ENCODE measurements around the gene MIF.

Gene MIF

DNA sequence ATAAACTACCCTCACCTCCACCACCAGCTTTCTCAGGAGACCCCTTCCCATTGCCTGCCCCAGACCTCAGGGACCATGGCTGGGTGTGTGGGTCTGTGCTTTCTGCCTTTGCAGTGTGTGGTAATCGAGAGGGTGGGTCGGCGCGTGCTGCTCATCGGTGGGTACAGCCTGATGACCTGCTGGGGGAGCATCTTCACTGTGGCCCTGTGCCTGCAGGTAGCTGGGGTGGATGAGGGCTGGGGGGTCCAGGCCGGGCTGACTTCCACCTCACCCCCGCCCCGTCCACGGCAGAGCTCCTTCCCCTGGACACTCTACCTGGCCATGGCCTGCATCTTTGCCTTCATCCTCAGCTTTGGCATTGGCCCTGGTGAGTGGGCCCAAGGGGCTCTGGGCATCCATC lies 10.5 kb upstream of the MIF start:
- Histone ChIP-seq H3K9me3 (ENCODE audit: control insufficient read depth, insufficient read depth, low read length) (no peaks in the 10 kb centered on the region), H3K4me3 (ENCODE audit: low read depth, low read length) (no peak overlapping the region), H3K4me1 (ENCODE audit: control insufficient read depth, insufficient read depth, low read length) (no peaks in the 10 kb centered on the region), H3K27me3 (ENCODE audit: control insufficient read depth, insufficient read depth, low read length) (no peaks in the 10 kb centered on the region), H3K36me3 (ENCODE audit: control insufficient read depth, insufficient read depth, low read length) (peaks cover 4% of the 10 kb centered on the region), H3K9ac (ENCODE audit: low read depth, low read length) (no peak overlapping the region)

DNA sequence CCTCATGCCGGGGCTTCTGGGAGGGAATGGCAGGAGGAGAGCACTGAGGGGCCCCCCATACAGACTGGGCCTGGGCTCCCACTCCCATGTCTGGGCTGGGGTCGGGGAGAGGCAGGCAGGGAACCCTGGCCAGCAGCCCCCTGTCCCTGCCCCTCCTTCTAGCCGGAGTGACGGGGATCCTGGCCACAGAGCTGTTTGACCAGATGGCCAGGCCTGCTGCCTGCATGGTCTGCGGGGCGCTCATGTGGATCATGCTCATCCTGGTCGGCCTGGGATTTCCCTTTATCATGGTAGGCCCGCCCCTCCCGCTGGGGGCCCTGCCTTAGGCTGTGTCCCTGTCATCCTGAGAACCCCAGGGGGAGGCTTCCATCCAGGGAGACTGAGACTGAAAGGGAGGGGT lies 10.0 kb upstream of the MIF start:
- H3K4me3 ChIP-seq (ENCODE audit: low read depth, low read length): no peak overlapping the region

DNA sequence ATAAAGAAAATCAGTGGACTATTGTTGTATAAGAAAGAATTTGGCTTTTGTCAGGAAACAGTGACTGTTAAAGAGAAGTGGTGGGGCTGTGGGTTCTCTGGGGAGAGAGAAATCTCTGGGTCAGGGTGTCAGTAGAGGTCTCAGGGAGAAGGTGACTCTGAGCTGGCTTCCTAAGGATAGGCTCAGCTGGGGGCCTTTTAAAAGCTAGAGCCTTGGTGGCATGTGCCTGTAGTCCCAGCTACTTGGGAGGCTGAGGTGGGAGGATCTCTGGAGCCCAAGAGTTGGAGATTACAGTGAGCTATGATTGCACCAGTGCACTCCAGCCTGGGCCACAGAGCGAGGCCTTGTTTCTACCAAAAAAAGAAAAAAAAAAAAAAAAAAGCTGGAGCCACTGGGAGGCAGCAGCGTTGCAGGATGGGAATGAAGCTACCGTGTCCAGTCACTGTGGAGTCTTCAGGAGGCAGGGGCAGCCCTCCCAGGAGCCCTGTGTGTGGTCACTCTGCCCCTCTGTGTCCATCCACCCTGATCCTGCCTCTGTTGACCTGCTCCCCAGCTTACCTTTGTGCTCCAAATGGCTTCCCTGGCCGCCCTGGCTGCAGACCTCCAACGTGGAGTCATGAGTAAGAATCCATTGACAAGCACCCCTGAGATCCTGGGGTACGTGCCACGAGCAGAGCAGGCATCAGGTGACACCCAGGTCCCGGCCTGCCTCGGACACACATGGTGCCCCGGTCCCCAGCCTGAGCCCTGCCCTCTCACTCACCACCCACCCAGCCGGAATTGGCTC lies 5.4 kb upstream of the MIF start:
- Histone ChIP-seq H3K4me1 (ENCODE audit: control insufficient read depth, insufficient read depth, low read length) (peaks cover 7% of the 10 kb centered on the region), H3K9ac (ENCODE audit: low read depth, low read length) (peak overlapping the region; percentile 24), H3K9me3 (ENCODE audit: control insufficient read depth, insufficient read depth, low read length) (peaks cover 5% of the 10 kb centered on the region), H3K27me3 (ENCODE audit: control insufficient read depth, insufficient read depth, low read length) (no peaks in the 10 kb centered on the region), H3K4me3 (ENCODE audit: low read depth, low read length) (no peak overlapping the region), H3K36me3 (ENCODE audit: control insufficient read depth, insufficient read depth, low read length) (peaks cover 2% of the 10 kb centered on the region)

More for the DNA sequence above, 10.0 kb upstream of the MIF start:
- no peak overlapping the region for H3K9ac ChIP-seq (ENCODE audit: low read depth, low read length)
- no peaks in the 10 kb centered on the region for H3K27me3 ChIP-seq (ENCODE audit: control insufficient read depth, insufficient read depth, low read length)
- H3K9me3 ChIP-seq (ENCODE audit: control insufficient read depth, insufficient read depth, low read length): no peaks in the 10 kb centered on the region
- peaks cover 4% of the 10 kb centered on the region for H3K36me3 ChIP-seq (ENCODE audit: control insufficient read depth, insufficient read depth, low read length)
- H3K4me1 ChIP-seq (ENCODE audit: control insufficient read depth, insufficient read depth, low read length): no peaks in the 10 kb centered on the region

DNA sequence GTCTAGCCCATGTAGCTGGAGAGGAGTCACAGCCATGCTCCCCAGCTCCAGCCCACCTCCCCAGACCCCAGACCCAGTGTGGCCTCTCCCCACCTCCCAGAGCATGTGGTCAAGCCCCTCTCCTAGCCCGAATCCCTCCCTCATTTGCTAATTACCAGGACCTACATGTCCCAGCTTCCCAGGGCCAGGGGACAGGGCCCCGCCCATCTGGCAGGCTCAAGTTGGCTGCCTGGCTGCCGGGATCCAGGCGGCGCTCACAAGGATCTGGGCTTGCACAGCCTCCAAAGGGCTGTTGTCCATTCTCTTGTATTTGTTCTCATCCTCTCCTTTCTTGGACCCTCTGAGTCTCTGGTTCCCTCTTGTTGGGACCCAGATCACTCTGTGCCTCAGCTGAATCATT lies 4.6 kb upstream of the MIF start:
- Histone ChIP-seq H3K9ac (ENCODE audit: low read depth, low read length) (no peak overlapping the region), H3K9me3 (ENCODE audit: control insufficient read depth, insufficient read depth, low read length) (peaks cover 5% of the 10 kb centered on the region), H3K27me3 (ENCODE audit: control insufficient read depth, insufficient read depth, low read length) (no peaks in the 10 kb centered on the region), H3K4me3 (ENCODE audit: low read depth, low read length) (no peak overlapping the region), H3K36me3 (ENCODE audit: control insufficient read depth, insufficient read depth, low read length) (peaks cover 2% of the 10 kb centered on the region), H3K4me1 (ENCODE audit: control insufficient read depth, insufficient read depth, low read length) (peaks cover 7% of the 10 kb centered on the region)

DNA sequence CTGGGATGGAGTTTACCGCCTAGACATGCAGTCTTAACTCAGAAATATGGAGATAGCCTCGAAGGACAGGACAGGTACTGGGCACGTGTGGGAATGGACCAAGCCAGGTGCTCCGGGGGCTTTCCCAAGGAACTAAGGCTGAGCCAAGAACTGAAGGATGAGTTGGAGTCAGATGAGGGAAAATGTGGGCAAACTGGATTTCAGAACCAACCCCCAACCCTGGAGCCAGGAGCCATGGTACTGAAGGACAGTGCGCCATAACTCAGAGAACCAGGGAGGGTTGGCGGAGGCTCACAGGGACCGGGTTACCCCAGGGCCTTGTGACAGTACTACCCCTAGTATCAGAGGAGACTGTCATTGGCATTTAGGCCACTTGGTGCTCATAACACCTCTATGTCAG lies 2.5 kb upstream of the MIF start:
- peaks cover 11% of the 10 kb centered on the region for H3K4me1 ChIP-seq (ENCODE audit: control insufficient read depth, insufficient read depth, low read length)
- H3K36me3 ChIP-seq (ENCODE audit: control insufficient read depth, insufficient read depth, low read length): peaks cover 18% of the 10 kb centered on the region
- no peaks in the 10 kb centered on the region for H3K27me3 ChIP-seq (ENCODE audit: control insufficient read depth, insufficient read depth, low read length)
- H3K9ac ChIP-seq (ENCODE audit: low read depth, low read length): no peak overlapping the region
- peaks cover 5% of the 10 kb centered on the region for H3K9me3 ChIP-seq (ENCODE audit: control insufficient read depth, insufficient read depth, low read length)
- H3K4me3 ChIP-seq (ENCODE audit: low read depth, low read length): no peak overlapping the region

DNA sequence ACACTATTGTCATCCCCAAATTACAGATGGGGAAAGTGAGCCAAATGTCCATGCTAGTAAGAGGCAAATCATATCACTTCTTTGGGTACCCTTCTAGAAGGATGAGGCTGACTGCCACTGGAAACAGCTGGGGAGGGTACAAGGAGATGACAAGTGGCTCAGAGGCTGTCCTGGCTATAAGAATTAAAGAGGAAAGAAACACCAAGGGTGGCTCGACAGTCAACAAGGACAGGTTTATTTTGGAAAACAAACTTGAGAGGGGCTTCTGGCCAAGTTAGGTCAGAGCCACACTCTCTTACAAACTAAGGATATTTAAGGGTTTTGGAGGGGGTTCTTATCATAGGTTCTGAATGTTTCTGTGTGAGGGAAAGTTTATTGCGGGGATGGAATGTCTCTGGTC lies 2.1 kb upstream of the MIF start:
- H3K9me3 ChIP-seq (ENCODE audit: control insufficient read depth, insufficient read depth, low read length): peaks cover 5% of the 10 kb centered on the region
- peaks cover 22% of the 10 kb centered on the region for H3K36me3 ChIP-seq (ENCODE audit: control insufficient read depth, insufficient read depth, low read length)
- H3K4me3 ChIP-seq (ENCODE audit: low read depth, low read length): no peak overlapping the region
- no peak overlapping the region for H3K9ac ChIP-seq (ENCODE audit: low read depth, low read length)
- H3K4me1 ChIP-seq (ENCODE audit: control insufficient read depth, insufficient read depth, low read length): peaks cover 11% of the 10 kb centered on the region
- no peaks in the 10 kb centered on the region for H3K27me3 ChIP-seq (ENCODE audit: control insufficient read depth, insufficient read depth, low read length)

DNA sequence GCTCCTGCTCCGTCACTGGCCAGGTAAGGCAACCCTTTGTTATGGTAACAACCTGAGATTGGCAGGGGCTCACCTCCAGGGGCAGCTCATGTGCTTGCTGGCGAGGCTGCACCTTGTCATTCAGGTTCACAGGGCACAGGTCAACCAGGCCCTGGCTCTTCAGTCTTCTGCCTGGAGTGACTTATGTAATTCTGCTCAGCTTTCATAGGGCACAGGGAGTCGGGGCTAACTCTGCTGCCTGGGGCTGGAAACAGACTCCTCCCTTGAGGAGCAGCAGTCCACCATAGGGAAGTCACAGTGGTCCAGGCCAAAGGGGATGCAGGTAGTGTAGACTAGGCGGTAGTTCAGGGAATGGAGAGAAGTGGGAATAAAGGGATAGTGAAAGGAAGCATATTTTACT lies 1.5 kb upstream of the MIF start:
- no peaks in the 10 kb centered on the region for H3K27me3 ChIP-seq (ENCODE audit: control insufficient read depth, insufficient read depth, low read length)
- peaks cover 5% of the 10 kb centered on the region for H3K9me3 ChIP-seq (ENCODE audit: control insufficient read depth, insufficient read depth, low read length)
- H3K36me3 ChIP-seq (ENCODE audit: control insufficient read depth, insufficient read depth, low read length): peaks cover 25% of the 10 kb centered on the region
- peaks cover 12% of the 10 kb centered on the region for H3K4me1 ChIP-seq (ENCODE audit: control insufficient read depth, insufficient read depth, low read length)
- H3K9ac ChIP-seq (ENCODE audit: low read depth, low read length): no peak overlapping the region
- H3K4me3 ChIP-seq (ENCODE audit: low read depth, low read length): no peak overlapping the region

DNA sequence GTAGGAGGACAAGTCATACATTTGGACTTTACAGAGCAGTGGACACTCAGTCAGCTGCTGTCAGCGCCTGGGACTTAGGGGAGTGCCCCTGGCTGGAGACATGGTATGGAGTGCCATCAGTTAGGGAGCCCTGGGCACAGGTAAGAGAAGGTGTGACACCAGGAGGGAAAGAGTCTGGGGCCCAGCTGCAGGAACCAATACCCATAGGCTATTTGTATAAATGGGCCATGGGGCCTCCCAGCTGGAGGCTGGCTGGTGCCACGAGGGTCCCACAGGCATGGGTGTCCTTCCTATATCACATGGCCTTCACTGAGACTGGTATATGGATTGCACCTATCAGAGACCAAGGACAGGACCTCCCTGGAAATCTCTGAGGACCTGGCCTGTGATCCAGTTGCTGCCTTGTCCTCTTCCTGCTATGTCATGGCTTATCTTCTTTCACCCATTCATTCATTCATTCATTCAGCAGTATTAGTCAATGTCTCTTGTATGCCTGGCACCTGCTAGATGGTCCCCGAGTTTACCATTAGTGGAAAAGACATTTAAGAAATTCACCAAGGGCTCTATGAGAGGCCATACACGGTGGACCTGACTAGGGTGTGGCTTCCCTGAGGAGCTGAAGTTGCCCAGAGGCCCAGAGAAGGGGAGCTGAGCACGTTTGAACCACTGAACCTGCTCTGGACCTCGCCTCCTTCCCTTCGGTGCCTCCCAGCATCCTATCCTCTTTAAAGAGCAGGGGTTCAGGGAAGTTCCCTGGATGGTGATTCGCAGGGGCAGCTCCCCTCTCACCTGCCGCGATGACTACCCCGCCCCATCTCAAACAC lies 850 bp upstream of the MIF start:
- H3K9ac ChIP-seq (ENCODE audit: low read depth, low read length): peak overlapping the region; percentile 88
- H3K9me3 ChIP-seq (ENCODE audit: control insufficient read depth, insufficient read depth, low read length): peaks cover 5% of the 10 kb centered on the region
- H3K36me3 ChIP-seq (ENCODE audit: control insufficient read depth, insufficient read depth, low read length): peaks cover 27% of the 10 kb centered on the region
- H3K4me3 ChIP-seq (ENCODE audit: low read depth, low read length): peak overlapping the region; percentile 89
- peaks cover 16% of the 10 kb centered on the region for H3K4me1 ChIP-seq (ENCODE audit: control insufficient read depth, insufficient read depth, low read length)
- no peaks in the 10 kb centered on the region for H3K27me3 ChIP-seq (ENCODE audit: control insufficient read depth, insufficient read depth, low read length)

DNA sequence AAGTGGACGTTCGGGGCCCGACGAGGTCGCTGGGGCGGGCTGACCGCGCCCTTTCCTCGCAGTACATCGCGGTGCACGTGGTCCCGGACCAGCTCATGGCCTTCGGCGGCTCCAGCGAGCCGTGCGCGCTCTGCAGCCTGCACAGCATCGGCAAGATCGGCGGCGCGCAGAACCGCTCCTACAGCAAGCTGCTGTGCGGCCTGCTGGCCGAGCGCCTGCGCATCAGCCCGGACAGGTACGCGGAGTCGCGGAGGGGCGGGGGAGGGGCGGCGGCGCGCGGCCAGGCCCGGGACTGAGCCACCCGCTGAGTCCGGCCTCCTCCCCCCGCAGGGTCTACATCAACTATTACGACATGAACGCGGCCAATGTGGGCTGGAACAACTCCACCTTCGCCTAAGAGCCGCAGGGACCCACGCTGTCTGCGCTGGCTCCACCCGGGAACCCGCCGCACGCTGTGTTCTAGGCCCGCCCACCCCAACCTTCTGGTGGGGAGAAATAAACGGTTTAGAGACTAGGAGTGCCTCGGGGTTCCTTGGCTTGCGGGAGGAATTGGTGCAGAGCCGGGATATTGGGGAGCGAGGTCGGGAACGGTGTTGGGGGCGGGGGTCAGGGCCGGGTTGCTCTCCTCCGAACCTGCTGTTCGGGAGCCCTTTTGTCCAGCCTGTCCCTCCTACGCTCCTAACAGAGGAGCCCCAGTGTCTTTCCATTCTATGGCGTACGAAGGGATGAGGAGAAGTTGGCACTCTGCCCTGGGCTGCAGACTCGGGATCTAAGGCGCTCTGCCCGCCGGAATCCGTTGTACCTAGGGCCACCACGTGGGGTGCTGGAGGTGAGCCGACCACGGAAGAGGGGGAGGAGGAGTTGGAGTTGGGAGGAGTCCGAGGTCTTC lies 771 bp downstream of the MIF start:
- Histone ChIP-seq H3K9me3 (ENCODE audit: control insufficient read depth, insufficient read depth, low read length) (peaks cover 5% of the 10 kb centered on the region), H3K36me3 (ENCODE audit: control insufficient read depth, insufficient read depth, low read length) (peaks cover 27% of the 10 kb centered on the region), H3K9ac (ENCODE audit: low read depth, low read length) (peak overlapping the region; percentile 88), H3K4me3 (ENCODE audit: low read depth, low read length) (peak overlapping the region; percentile 89), H3K4me1 (ENCODE audit: control insufficient read depth, insufficient read depth, low read length) (peaks cover 16% of the 10 kb centered on the region), H3K27me3 (ENCODE audit: control insufficient read depth, insufficient read depth, low read length) (no peaks in the 10 kb centered on the region)

DNA sequence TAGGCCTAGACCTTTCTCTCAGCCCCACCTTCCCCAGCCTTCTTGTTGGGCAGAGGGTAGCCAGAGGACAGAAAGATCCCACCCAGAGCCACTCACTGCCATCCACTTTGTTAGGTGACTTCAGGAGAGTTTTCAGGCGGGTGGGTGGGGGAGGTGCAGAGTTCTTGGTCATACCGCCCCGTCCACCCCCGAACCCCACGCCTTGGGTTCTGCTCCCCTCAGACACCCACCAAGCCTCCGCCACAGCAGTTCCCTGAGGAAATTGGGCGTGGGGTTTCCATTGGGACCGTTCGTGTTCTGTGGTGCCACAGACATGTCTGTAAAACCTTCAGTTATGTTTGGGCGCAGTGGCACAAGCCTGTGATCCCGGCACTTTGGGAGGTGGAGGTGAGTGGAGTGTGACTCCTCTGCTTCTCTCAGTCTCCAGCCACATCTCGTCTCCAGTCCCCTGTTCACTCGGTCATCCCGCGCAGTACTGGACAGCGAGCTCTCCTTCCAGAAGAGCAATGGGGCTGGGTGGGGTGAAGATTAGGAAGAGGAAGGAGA lies 1.5 kb downstream of the MIF start:
- Histone ChIP-seq H3K4me1 (ENCODE audit: control insufficient read depth, insufficient read depth, low read length) (peaks cover 16% of the 10 kb centered on the region), H3K36me3 (ENCODE audit: control insufficient read depth, insufficient read depth, low read length) (peaks cover 27% of the 10 kb centered on the region), H3K9me3 (ENCODE audit: control insufficient read depth, insufficient read depth, low read length) (peaks cover 7% of the 10 kb centered on the region), H3K4me3 (ENCODE audit: low read depth, low read length) (peak overlapping the region; percentile 89), H3K9ac (ENCODE audit: low read depth, low read length) (peak overlapping the region; percentile 88), H3K27me3 (ENCODE audit: control insufficient read depth, insufficient read depth, low read length) (no peaks in the 10 kb centered on the region)

DNA sequence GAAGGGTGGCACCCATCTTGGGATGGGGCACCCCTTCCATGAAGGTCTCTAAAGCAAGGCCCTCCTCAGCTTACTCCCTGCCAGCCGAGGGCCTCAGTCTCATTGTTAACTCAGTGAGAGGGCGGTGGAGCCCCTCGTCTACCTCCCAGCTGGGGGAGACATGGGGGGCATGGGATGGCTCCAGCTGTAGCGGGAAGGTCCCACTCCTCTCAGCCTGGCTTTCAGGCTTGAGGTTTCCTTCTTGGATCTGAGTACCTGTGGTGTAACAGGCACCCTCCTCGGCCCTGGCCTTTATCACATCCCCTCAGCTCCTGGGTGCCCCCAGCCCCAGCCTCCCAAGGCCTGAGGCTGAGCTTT lies 2.0 kb downstream of the MIF start:
- Histone ChIP-seq H3K4me3 (ENCODE audit: low read depth, low read length) (peak overlapping the region; percentile 89), H3K9me3 (ENCODE audit: control insufficient read depth, insufficient read depth, low read length) (peaks cover 9% of the 10 kb centered on the region), H3K36me3 (ENCODE audit: control insufficient read depth, insufficient read depth, low read length) (peaks cover 27% of the 10 kb centered on the region), H3K27me3 (ENCODE audit: control insufficient read depth, insufficient read depth, low read length) (no peaks in the 10 kb centered on the region), H3K9ac (ENCODE audit: low read depth, low read length) (peak overlapping the region; percentile 16), H3K4me1 (ENCODE audit: control insufficient read depth, insufficient read depth, low read length) (peaks cover 16% of the 10 kb centered on the region)
